HL-60 (cell line): Measurements from ENCODE around the gene CRYBG2.

Experiments
- DNase-seq, 2 experiments: peaks; one replicate each; pipeline ENCODE4 v3.0.0-alpha.2; 2010 to 2020; ENCODE audit warnings: low read depth in 1 of 2, low spot score in 1 of 2
- H3K27ac ChIP-seq: fragments of 250-450 bp; sonication (Bioruptor Pico); replicated peaks from 2 replicates; pipeline ENCODE4 v1.5.1; 2020; ENCODE audit warnings: mild to moderate bottlenecking, moderate library complexity
- H3K27me3 ChIP-seq: fragments of 250-450 bp; sonication (Bioruptor Pico); 2 replicates; pipeline ENCODE4 v1.5.1; 2021; ENCODE audit warnings: mild to moderate bottlenecking, moderate library complexity; ENCODE audit not compliant: insufficient read depth, poor library complexity, severe bottlenecking
- H3K4me3 ChIP-seq: replicated peaks from 2 replicates; pipeline ENCODE4 v1.5.1; 2011; ENCODE audit warnings: mild to moderate bottlenecking, control low read depth, low read length; ENCODE audit not compliant: insufficient read depth
- CTCF ChIP-seq: IDR thresholded peaks from one replicate; pipeline ENCODE4 v1.5.1; 2011; ENCODE audit warnings: low read length, control low read depth, inconsistent platforms; ENCODE audit not compliant: insufficient read depth
- GABPA ChIP-seq: IDR thresholded peaks from 2 replicates; pipeline ENCODE4 v1.6.1; 2012; ENCODE audit warnings: low read depth
- POLR2AphosphoS5 ChIP-seq: IDR thresholded peaks from 2 replicates; pipeline ENCODE4 v1.6.1; 2012; ENCODE audit warnings: low read depth
- REST ChIP-seq: IDR thresholded peaks from 2 replicates; pipeline ENCODE4 v1.6.1; 2012; ENCODE audit warnings: low read depth; ENCODE audit not compliant: insufficient replicate concordance
- SPI1 ChIP-seq: IDR thresholded peaks from 2 replicates; pipeline ENCODE4 v1.6.1; 2012; ENCODE audit warnings: low read depth, mild to moderate bottlenecking, borderline replicate concordance

Gene CRYBG2

GRCh38 chr1:26297057-26297790, 56.7 kb downstream of the CRYBG2 start:
- H3K27me3 ChIP-seq, result no peaks in the 10 kb centered on the region
- no peak overlapping the region for H3K27ac ChIP-seq
- no peak for TF ChIP-seq POLR2AphosphoS5
- no peak for TF ChIP-seq GABPA
- no peak for TF ChIP-seq SPI1
- TF ChIP-seq REST, result no peak
- TF ChIP-seq CTCF, result no peak
- H3K4me3 ChIP-seq, result no peak overlapping the region
- DNase-seq, result no peak

- H3K27me3 ChIP-seq, result no peaks in the 10 kb centered on the region
- H3K27ac ChIP-seq, result no peak overlapping the region
- TF ChIP-seq REST, result no peak
- TF ChIP-seq POLR2AphosphoS5, result no peak
- no peak for TF ChIP-seq GABPA
- no peak for TF ChIP-seq SPI1
- no peak for TF ChIP-seq CTCF
- DNase-seq, result no peak
- no peak overlapping the region for H3K4me3 ChIP-seq
Measured at GRCh38 chr1:26296340-26297056, 57.4 kb downstream of the CRYBG2 start.

GRCh38 chr1:26295194-26296138, 58.5 kb downstream of the CRYBG2 start:
- no peak overlapping the region for H3K4me3 ChIP-seq
- DNase-seq, result no peak
- TF ChIP-seq SPI1, result no peak
- H3K27me3 ChIP-seq, result no peaks in the 10 kb centered on the region
- H3K27ac ChIP-seq, result no peak overlapping the region
